Brain microvascular endothelial cell (primary cell): ENCODE data around the gene VPS13D.

ENCODE experiments used
- DNase-seq: peaks from one replicate; pipeline ENCODE4 v3.0.0-alpha.2; 2020
- H3K27ac ChIP-seq: fragments of 250-450 bp; sonication (Bioruptor Pico); 2 replicates; pipeline ENCODE4 v1.5.1; 2020; ENCODE audit warnings: mild to moderate bottlenecking, moderate library complexity
- H3K27me3 ChIP-seq: fragments of 250-450 bp; sonication (Bioruptor Pico); replicated peaks from 2 replicates; pipeline ENCODE4 v1.5.1; 2020; ENCODE audit warnings: mild to moderate bottlenecking
- H3K36me3 ChIP-seq: fragments of 250-450 bp; sonication (Bioruptor Pico); replicated peaks from 2 replicates; pipeline ENCODE4 v1.5.1; 2020; ENCODE audit warnings: mild to moderate bottlenecking
- H3K4me3 ChIP-seq: 2 replicates; pipeline ENCODE4 v1.5.1; 2011; ENCODE audit warnings: low read depth, mild to moderate bottlenecking, control low read depth, low read length, moderate library complexity
- in situ Hi-C: cut with HindIII; loops from 2 replicates; pipeline ENCODE4 v1.10.0; 2017; ENCODE audit warnings: low sequenced_read_pairs, low pct_ligation_motif_present
- TF ChIP-seq, protein P1 (sequence below): IDR thresholded peaks from 2 replicates; pipeline ENCODE4 v1.5.1; 2011; ENCODE audit warnings: low read depth, mild to moderate bottlenecking, moderate library complexity, low read length, control low read depth, inconsistent platforms; ENCODE audit errors: missing control alignments

The VPS13D gene

DNA sequence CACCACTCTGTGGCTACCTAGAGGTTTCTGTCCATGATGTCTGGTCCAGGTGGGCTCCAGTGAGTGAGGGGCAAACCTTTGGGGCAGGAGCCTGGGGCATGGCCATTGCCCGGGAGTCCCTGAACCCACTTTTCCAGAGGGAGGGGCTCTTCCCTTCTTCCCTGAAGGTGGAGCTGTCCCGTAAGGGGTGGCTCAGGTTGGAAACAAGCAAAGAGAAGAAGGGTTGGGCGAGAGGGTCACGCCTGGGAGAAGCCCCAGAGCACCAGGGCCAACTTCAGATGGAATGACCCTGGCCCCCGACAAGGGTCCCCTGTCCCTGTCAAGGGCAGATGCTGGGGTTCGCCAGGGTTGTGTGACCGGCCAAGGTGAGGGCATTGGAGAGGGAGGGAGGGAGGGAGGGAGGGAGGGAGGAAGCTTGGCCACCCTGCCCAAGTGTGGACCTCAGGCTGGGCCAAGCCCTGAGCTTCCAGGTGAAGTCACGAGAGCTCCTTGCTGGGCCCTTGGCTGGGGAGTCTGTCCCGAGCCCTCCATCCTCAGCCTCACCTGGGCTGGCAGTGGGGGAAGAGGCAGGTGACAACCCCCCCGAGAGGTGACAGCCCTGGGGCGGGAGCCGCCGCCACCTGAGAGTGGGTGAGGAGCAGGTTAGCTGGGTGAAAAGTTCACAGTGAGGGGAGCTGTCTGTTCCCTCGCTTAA lies 318.6 kb downstream of the VPS13D start:
- in situ Hi-C loops: no loop called here
- H3K27ac ChIP-seq: peak overlapping the region; percentile 100
- no peak overlapping the region for H3K4me3 ChIP-seq

DNA sequence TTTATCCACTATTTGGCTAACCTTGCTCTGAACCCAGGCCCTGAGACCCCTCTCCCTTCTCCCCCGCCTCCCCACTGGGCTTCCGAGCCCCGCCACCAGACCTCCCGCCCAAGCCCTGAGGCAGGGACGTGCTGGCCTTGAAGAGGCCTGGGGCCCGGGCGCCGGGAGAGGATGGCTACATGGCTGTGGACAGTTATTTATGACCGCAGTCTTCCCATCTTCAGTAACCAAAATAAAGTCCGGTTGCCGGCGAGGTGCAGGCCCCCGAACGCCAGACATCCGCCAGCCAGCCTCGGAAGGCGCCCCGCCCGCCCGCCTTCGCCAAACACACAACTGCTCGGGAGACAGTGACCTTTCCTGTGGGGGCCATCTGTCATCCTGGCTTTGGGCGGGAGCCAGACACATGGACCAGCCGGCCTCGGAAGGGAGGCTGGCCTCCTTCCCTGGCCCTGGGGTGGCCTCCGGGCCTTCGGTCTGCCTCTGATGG lies 319.2 kb downstream of the VPS13D start:
- DNase-seq: peak; percentile 83
- Histone ChIP-seq H3K4me3 (no peak overlapping the region), H3K27me3 (no peaks in the 10 kb centered on the region), H3K27ac (peak overlapping the region; percentile 100), H3K36me3 (no peaks in the 10 kb centered on the region)
- TF ChIP-seq, protein P1, sequence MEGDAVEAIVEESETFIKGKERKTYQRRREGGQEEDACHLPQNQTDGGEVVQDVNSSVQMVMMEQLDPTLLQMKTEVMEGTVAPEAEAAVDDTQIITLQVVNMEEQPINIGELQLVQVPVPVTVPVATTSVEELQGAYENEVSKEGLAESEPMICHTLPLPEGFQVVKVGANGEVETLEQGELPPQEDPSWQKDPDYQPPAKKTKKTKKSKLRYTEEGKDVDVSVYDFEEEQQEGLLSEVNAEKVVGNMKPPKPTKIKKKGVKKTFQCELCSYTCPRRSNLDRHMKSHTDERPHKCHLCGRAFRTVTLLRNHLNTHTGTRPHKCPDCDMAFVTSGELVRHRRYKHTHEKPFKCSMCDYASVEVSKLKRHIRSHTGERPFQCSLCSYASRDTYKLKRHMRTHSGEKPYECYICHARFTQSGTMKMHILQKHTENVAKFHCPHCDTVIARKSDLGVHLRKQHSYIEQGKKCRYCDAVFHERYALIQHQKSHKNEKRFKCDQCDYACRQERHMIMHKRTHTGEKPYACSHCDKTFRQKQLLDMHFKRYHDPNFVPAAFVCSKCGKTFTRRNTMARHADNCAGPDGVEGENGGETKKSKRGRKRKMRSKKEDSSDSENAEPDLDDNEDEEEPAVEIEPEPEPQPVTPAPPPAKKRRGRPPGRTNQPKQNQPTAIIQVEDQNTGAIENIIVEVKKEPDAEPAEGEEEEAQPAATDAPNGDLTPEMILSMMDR: no peak
- in situ Hi-C loops: no loop called here

More for the DNA sequence above, 318.6 kb downstream of the VPS13D start:
- TF ChIP-seq, protein P1: no peak
- H3K36me3 ChIP-seq: no peaks in the 10 kb centered on the region
- no peaks in the 10 kb centered on the region for H3K27me3 ChIP-seq
- no peak for DNase-seq

DNA sequence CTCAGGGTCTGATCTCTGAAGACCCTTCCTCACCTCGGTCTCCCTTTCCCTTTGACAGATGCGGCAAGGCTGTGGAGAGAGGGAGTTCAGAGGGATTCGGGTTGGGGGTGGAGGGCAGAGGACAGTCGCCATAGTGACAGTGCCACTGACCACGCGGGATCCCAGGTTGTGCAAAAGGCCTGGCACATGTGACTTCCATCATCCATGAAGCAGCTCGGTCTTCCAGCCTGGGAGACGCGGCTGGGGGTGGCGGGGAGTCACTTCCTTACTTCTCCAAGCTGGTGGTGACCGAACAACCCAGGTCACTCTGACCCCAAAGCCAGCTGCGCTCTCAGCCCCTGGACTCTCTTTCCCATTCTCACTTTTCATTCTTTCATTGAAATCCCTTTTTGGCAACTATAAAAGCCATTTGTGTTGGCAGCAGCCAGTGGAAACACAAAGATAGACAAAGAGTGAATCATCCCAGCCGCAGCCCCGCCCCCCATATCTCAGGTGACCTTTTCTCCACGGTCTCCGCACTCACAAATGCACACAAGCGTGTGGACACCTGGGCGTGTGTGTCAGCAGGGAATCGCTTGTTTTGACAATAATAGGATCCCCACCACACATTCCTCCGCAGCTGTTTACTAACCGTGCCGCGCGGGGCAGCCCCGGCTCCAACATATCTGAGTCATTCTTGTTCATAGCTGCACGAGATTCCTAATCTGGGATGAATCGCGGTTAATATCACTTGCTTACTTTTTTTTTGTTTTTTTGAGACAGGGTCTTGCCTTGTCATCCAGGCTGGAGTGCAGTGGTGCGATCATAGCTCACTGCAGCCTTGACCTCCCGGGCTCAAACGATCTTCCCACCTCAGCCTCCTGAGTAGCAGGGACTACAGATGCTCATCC lies 319.9 kb downstream of the VPS13D start:
- in situ Hi-C loops: no loop called here
- Histone ChIP-seq H3K36me3 (no peaks in the 10 kb centered on the region), H3K4me3 (no peak overlapping the region), H3K27me3 (no peaks in the 10 kb centered on the region), H3K27ac (peak overlapping the region; percentile 100)
- DNase-seq: peak; percentile 99
- TF ChIP-seq, protein P1: no peak

DNA sequence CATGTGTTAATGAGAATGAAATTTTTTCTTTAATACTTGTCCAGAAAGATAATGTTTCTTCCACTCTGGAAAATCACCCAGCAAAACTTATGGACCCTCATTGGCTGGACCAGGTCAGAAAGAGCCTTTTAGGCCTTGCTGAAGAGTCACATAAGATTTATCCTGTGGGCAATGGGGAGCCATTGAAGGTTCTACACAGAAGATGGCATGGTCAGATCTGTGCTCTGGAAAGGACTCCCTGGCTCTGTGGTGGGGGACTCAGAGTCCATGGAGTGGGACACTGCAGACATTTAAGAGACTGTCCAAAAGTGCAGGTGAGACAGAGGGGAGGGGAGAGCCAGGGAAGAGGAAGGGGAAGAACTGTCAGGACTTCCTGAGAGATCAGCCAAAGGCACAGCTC lies 321.8 kb downstream of the VPS13D start:
- Histone ChIP-seq H3K27ac (no peak overlapping the region), H3K27me3 (no peaks in the 10 kb centered on the region), H3K4me3 (no peak overlapping the region), H3K36me3 (no peaks in the 10 kb centered on the region)
- DNase-seq: no peak
- in situ Hi-C loops: no loop called here
- TF ChIP-seq, protein P1: no peak

DNA sequence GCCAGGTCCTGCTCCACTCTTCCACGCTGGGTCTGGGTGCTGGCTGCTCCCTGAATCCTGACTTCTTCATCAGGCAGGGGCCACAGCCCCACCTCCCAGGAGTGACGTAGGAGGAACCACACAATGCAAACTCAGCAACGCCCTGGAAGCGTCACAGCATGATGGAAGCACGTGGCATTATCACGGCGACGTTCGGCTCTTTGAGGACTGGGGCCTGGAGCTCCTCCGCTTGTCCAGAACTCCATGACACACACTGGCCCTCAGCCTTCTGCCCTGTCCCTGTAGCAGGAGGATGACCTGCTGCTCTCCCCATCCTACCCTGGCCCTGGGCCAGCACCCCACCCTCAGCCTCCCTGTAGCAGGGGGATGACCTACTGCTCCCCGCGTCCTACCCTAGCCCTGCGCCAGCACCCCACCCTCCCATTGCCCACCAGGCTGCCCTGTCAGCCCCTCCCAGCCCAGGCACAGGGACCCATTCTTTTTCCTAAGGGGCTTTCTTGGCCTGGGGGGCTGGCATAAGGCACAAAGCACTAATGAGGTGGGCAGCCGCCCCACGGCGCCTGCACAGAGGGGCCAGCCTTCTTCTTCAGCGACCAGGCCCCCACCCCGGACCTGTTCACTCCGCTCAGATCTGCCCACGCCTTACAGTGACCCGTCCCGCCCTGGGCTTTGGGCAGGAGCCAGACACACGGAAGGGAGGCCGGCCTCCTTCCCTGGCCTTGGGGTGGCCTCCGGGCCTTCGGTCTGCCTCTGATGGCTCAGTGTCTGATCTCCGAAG lies 322.5 kb downstream of the VPS13D start:
- Histone ChIP-seq H3K4me3 (no peak overlapping the region), H3K27ac (no peak overlapping the region), H3K36me3 (no peaks in the 10 kb centered on the region), H3K27me3 (no peaks in the 10 kb centered on the region)
- TF ChIP-seq, protein P1: no peak
- in situ Hi-C loops: no loop called here
- DNase-seq: no peak
